ENCODE data around the gene PSMB9.

The PSMB9 gene

DNA sequence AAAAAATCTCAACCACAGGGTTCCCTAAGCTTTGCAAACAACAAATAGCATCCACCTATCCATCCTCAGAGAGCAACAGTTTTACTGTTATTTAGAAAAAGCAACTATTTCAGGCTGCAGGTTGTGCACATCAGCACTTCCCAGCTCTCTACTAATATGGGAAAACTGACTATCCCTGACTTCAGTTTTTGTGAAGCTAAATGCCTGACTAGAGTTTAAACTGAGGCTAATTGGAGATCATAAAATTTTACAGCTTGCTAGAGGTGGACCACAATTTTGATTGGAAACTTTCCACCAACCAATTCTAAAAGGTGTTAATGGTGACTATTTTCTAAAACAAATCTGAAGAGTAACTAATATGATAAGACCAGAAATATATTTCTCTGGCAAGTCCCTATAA is 50.0 kb downstream of the PSMB9 start:
- no peak for DNase-seq

- no peak for DNase-seq
Observed at GRCh38 chr6:32905078-32905477, 51.1 kb downstream of the PSMB9 start.

GRCh38 chr6:32906539-32906938 is 52.5 kb downstream of the PSMB9 start:
- DNase-seq: no peak

DNA sequence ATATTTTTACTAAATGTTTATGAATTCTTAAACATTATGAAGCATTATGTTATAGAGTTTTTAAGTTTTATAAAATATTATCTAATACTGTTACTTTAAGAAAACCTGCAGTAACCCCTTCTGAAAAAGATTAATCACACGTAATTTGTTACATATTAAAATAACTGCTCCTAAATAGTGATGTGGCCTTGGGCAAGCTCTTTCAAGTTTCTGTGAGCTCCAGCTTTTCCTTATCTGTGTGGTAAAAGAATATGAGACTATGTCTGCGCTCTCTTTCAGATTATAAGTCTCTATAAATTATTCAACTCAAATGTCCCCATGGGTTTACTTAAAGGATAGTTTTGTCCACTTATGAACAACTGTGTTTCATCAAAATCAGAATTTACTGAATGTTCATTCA is 54.9 kb downstream of the PSMB9 start:
- no peak for DNase-seq

All from anterior cingulate cortex (tissue), 58 donors.